LNCAP (cell line): ENCODE measurements around the gene CFAP20DC.

Source experiments
- CTCF ChIP-seq: fragments of 450-650 bp; IDR thresholded peaks from 2 replicates; pipeline ENCODE4 v1.5.1; 2017; ENCODE audit warnings: mild to moderate bottlenecking

The CFAP20DC gene

GRCh38 chr3:58713715-58714401 is 336.0 kb downstream of the CFAP20DC start:
- no peak for TF ChIP-seq CTCF

GRCh38 chr3:58711871-58712270 is 338.0 kb downstream of the CFAP20DC start:
- TF ChIP-seq CTCF = no peak

- TF ChIP-seq CTCF = no peak
These were observed 341.6 kb downstream of the CFAP20DC start for GRCh38 chr3:58708116-58708791.

- TF ChIP-seq CTCF = no peak
These were observed 342.4 kb downstream of the CFAP20DC start for GRCh38 chr3:58707390-58707930.

- no peak for TF ChIP-seq CTCF
These were observed 343.2 kb downstream of the CFAP20DC start for GRCh38 chr3:58706395-58707167.

- no peak for TF ChIP-seq CTCF
These were observed 345.1 kb downstream of the CFAP20DC start for GRCh38 chr3:58704745-58705144.

- TF ChIP-seq CTCF = no peak
These were observed 351.6 kb downstream of the CFAP20DC start for GRCh38 chr3:58698246-58698645.
